GM18870 (cell line): ENCODE measurements around the gene PXDN.

ENCODE experiments used
- ATAC-seq: cut with Tn5 transposase; IDR thresholded peaks from one replicate; pipeline ENCODE4 v1.9.1; 2021; ENCODE audit warnings: moderate library complexity; ENCODE audit not compliant: unreplicated experiment

PXDN gene

GRCh38 chr2:1590596-1591460 lies 153.5 kb downstream of the PXDN start:
- no peak for ATAC-seq

DNA sequence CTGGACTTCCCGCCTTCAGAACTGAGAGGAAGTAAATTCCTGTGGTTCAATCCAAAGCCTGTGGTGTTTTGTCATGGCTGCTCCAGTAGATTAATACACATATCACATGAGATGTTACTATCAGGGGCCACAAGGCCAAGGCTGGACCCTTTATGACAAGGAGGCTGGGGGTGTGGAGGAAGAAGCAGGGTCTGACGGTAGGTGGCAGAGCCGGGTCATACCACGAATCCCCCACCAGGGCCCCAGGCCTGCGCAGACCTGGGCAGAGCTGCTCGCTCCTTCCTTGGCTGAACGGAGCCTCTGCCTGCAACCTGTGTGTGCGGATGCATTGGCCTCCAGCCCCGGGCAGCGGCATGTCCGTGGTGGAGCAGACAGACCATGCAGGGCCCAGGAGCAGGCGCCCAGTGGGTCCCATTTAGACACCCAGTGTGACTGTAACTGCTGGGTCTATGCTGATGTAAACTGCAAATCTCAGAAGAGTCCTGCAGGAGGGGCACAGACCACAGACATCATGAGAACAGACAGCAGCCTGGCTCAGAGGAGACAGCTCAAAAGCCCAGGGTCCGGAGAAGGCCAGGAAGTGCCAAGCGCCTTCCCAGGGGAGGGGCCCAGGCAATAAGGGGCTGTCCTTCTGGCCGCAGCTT lies 155.2 kb downstream of the PXDN start:
- ATAC-seq, result no peak

DNA sequence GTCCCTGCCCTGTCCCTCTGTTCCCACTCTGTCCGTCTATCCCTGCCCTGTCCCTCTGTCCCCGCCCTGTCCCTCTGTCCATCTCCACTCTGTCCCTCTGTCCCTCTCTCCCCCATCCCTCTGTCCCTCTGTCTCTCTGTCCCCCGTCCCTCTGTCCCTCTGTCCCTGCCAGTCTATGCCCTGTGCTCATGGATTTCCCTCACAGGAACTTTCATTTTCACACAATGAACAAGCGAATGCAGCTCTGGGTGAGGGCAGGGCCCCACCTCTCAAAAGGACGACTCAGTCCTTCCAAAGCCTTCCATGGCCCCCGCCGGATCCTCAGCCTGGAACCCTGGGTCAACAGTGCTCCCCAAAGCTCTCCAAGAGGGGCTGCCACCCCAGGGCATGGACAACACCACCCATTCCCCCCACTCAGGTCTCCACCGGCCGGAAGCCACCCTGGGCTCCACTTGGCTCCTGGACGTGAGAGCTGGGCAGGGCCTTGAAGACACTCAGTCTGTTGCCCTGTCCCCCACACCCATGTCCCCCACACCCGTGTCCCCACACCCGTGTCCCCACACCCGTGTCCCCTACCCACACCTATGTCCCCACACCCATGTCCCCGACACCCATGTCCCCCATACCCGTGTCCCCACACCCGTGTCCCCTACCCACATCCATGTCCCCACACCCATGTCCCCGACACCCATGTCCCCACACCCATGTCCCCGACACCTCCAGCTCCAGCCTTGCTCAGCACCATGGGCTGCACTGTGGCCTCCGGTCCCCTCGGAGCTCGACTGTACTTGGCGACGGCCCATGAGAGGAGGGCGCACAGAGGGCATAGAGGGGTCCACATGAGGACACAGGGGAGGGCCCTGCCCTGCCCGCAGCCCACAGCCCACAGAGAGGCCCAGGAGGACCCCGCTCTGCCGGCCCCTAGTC lies 156.0 kb downstream of the PXDN start:
- no peak for ATAC-seq

DNA sequence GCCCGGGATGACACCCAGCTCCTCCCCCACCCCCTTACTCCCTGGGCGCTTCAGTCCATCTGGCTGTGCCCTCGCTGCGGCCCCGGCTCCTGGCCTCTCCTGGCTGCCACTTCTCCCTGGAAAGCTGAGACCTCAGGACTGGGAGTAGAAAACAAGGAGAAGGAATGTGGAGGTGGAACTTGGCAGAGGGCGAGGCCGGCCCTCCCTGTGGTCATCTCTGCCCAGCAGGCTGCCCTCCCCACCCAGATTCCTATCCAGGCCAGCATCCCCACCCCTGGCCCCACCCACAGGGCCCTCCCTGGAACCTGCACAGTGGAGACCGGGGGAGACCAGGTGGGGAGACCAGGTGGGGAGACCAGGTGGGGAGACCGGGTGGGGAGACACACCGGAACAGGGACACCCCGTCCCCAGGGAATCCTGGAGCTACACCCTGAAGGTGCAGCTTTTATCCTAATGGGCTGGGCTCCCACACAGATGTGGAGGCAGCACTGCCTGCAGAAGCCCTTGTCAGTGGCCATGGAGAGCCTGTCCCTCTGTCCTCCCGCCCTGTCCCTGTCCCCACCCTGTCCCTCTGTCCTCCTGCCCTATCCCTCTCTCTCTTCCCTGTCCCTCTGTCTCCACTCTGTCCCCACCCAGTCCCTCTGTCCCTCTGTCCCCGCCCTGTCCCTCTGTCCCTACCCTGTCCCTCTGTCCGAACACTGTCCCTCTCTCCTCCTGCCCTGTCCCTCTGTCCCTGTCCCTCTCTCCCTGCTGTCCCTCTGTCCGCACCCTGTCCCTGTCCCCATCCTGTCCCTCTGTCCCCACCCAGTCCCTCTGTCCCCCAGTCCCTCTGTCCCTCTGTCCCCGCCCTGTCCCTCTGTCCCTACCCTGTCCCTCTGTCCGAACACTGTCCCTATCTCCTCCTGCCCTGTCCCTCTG lies 157.1 kb downstream of the PXDN start:
- no peak for ATAC-seq

GRCh38 chr2:1586251-1586922 lies 157.9 kb downstream of the PXDN start:
- ATAC-seq, result no peak

- ATAC-seq, result no peak
Observed at GRCh38 chr2:1585635-1586034, 158.7 kb downstream of the PXDN start.

GRCh38 chr2:1584691-1585485 lies 159.4 kb downstream of the PXDN start:
- no peak for ATAC-seq

- no peak for ATAC-seq
Observed at GRCh38 chr2:1584051-1584531, 160.2 kb downstream of the PXDN start.

DNA sequence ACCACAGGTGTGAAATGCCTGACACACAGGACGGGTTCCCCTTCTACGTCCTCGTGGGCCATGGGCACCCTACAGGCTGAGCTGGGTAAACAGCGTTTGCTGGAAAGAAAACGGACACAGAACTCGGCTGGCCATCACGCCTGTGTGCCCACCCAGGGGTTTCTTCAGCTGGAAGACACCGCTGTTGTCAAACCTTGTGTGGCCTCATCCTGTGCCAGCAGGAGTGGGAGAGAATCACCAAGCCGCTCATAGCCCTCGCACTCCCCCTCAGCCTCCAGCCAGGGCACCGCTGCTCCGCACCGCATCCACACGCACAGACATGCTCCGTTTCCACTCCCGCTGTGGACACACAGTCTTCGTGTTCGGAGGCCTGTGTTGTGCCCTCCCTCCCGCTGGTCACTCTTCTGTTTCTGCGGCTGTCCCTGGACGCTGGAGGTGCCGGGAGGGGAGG lies 161.4 kb downstream of the PXDN start:
- ATAC-seq, result no peak

DNA sequence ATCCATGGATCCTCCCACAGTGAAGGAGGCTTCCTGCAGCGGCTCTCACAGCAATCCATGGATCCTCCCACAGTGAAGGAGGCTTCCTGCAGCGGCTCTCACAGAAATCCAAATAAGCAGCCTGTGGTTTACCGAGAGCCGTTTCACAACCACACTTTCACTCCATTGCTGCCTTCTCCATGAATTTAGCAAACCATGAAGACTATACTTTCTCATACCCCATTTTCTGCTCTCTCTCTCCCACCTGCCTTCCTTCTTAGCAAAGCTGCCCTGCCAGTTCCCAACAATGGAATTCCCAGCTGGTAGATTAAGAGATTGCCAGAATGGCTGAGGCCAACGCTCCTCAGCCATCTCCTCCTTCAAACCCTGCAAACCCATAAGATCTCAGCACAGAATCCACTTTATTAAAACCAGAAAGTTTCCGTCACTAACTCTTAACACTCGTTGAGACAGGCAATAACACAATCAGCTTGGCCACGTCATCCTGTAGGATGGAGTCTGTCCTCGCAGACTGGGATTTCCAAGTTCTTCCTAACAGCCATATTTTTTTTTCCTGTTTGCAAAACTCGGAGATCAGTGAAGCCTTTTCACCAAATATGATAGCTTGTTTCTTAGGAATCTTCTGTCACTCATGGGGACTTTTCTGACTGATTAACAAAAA lies 162.2 kb downstream of the PXDN start:
- no peak for ATAC-seq
